H54 (cell line): Measurements from ENCODE around the gene FRS3.

ENCODE experiments used
- DNase-seq: peaks from one replicate; pipeline ENCODE4 v3.0.0; 2011; ENCODE audit warnings: low spot score, mixed read lengths; ENCODE audit not compliant: insufficient read length
- FAIRE-seq: peaks from 3 replicates; lab custom pipeline; 2011; peaks lifted over from hg19 to GRCh38; lab: Jason Lieb, UNC
- POLR2A ChIP-seq: IDR thresholded peaks from 2 replicates; pipeline ENCODE4 v1.6.1; 2011; ENCODE audit warnings: low read depth, mild to moderate bottlenecking, low read length

FRS3 gene

DNA sequence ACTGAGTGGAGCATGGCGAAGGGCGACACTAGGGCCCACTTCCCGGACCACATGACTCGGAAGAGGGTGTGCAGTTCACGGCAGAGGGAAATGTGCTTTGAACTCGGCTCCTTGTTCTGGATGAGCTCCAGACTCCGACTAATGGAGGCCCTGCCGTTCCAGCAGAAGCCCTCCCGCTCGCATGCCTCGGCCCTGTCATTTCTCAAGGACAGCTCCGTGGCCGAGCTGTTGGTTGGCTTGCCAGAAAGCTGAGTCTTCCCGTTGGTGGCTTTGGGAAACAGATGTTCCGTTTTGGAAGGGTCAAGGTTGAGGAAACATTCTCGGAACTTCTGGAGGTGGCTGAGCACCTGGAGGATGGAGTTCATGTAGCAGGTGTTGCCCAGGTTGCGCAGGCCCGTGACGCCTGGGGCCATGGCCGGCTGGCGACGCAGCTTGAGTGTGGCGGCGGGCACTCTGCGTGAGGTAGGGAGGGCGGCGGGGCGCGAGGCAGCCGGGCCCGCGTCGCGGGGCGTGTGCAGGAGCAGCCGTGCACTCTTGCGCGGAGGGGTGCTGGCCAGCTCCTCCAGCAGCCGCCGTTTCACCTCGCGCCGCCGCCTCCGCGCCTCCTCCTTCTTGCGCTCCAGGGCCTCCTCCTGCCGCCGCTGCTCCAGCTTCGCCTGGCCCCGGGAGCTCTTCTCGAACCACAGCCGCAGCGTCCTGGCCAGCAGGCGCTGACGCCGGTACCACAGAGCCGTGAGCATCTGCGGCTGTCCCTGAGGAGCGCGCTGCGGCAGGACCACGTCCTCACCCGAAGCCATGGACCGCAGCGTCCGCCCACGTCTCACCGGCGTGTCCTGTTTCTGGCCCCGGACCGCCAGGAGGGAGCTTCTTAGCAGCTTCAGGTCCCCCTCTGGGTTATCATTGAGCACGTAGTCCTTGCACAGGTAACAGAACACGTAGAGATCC is 26.4 kb upstream of the FRS3 start:
- FAIRE-seq, result no peak
- no peak for TF ChIP-seq POLR2A

DNA sequence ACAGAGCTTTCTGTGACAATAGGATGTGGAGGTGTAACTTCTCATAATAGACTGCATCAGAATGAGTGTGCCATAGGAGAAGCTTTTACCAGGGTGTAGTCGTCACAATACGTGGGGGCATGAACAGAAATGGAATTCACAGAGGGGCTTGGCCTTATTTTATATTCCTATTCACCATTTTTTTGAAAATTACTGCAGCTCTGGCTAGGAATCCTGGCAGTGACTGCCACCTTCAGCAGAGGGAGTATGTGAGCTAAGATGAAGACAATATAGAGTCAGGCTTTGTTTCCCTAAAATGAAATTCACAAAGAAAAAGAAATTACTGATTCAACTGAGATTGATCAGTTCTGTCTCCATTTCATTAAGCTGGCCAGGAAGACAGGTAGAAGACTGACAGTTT is 21.7 kb upstream of the FRS3 start:
- no peak for TF ChIP-seq POLR2A
- DNase-seq (no peak), FAIRE-seq (no peak)

More for the DNA sequence above, 26.4 kb upstream of the FRS3 start:
- DNase-seq, result no peak

DNA sequence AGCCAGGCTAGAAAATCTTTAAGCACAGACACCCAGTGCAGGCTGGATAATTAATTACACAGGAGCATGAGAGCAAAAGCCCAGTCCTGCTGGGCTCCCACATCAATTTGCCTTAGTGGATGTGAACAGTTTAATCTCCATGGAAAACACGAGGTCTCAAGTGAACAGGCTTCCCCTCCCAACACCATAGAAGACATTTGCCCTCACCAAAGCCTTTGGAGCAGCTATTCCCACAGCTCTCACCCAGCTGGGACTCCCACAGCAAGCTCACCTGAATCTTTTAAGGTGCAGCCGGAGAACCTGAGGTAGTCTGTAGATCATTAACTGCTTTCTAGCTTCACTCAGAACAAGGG is 19.8 kb upstream of the FRS3 start:
- no peak for TF ChIP-seq POLR2A
- DNase-seq, result no peak
- FAIRE-seq, result no peak

DNA sequence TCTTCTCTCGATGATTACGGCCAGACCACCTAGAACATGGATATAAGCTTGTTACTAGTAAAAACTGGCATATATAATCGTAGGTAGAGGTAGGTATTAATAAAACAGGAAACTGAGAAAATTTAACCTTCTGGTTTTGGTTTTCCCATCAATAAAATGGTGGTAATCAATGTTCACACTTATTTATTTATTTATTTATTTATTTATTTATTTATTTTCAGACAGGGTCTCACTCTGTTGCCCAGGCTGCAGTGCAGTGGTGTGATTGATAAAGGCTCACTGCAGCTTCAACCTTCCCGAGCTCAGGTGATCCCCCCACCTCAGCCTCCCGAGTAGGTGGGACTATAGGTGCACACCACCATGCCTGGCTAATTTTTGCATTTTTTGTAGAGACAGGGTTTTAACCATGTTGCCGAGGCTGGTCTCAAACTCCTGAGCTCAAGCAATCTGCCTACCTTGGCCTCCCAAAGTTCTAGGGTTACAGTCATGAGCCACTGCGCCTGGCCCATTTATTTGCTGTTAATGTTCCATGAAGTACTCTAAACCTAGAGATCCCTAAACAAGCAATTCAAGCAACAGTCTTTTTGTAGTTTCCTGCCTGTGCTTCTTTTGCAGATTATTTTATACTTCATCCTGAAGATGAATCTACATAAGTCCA is 19.3 kb upstream of the FRS3 start:
- DNase-seq (no peak), FAIRE-seq (no peak)
- TF ChIP-seq POLR2A, result no peak

DNA sequence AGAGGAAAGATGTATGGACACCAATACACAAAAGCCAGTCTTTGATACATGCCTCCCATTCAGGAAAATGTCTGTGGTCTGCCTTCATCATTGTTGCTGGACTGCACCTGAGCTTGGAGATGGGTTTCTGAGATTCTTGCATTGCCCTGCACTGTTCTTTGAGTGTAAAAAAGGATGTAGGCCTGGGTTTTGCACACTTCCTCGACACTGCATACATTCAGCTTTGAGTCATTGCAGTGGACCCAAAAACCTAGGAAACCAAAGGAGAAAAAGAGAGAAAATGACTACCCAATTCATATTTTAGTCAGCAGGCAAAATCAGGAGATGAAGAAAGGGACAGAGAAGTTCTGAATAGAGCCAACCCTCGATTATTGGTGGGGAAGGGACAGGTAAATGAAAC is 16.8 kb upstream of the FRS3 start:
- FAIRE-seq, result no peak
- no peak for DNase-seq
- TF ChIP-seq POLR2A, result no peak

DNA sequence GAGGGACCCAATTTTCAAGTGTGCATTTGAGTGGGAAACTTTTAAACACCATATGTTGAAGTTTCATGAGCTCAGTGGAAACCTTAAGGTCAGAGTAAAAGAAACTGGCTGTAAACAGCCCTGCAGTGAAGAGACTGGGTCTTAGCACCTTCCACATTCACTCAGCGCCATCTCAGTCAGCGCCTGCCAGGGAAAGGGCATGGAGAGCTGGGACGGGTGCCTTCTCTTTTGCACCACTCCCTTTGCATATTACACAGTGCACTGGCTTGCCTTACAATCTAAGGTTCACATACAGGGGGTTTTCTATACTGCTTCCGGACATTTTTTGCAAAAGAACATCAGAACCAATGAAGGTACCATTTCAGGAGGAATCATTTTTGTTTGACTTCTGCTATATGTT is 12.3 kb upstream of the FRS3 start:
- no peak for FAIRE-seq
- TF ChIP-seq POLR2A, result no peak
- no peak for DNase-seq

DNA sequence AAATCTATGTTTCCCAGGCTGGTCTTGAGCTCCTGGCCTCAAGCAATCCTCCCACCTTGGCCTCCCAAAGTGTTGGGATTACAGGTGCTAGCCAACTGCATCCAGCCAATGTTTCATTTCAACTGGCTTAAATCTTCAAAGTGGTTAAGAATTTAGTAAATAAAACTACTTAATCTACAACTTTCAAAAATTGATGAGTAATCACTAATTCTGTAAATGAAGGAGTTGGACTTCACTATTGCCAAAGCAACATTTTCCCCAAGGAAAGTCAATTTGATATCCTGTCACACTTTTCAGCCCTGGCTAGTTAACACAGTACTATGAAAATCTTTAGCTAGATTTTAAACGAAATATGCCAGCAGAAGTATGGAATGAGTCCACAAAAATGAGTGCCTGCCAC is 11.6 kb upstream of the FRS3 start:
- no peak for TF ChIP-seq POLR2A
- DNase-seq, result no peak
- FAIRE-seq, result no peak

DNA sequence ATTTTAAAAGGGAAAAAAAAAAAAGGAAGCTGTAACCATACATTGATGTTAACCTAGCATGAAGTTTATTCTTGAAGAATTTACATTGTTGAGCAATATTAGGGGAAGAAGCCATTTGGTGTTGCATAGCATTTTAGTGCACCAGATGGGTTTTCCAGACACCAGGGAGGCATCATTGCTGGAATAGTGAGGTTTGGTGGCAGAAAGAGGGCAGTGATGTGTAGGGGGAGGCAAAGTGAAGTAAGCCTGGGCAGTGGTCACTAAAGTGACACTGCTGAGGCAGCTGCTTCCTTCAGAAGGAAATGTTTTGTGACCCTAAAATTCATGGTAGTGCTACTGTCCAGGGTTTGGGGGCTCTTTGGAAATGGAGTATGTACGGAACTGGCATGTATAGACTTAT is 10.3 kb upstream of the FRS3 start:
- DNase-seq, result no peak
- TF ChIP-seq POLR2A, result no peak
- no peak for FAIRE-seq

DNA sequence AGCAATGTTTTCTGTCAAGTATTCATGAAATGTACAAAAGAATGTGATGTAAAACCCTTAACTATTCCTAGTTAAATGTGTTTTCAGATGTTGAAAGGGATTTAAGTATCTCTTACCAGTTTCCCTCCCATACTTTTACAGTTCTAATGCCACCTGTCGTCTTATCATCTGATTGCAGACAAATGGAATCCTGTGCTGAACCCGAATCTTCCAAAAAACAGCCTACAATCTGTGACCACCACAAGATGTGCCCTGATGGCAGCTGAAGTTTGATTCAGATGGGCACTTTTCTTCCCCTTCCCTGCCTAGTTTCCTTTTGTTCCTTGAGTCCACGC is 9.7 kb upstream of the FRS3 start:
- no peak for TF ChIP-seq POLR2A
- FAIRE-seq, result no peak
- no peak for DNase-seq

DNA sequence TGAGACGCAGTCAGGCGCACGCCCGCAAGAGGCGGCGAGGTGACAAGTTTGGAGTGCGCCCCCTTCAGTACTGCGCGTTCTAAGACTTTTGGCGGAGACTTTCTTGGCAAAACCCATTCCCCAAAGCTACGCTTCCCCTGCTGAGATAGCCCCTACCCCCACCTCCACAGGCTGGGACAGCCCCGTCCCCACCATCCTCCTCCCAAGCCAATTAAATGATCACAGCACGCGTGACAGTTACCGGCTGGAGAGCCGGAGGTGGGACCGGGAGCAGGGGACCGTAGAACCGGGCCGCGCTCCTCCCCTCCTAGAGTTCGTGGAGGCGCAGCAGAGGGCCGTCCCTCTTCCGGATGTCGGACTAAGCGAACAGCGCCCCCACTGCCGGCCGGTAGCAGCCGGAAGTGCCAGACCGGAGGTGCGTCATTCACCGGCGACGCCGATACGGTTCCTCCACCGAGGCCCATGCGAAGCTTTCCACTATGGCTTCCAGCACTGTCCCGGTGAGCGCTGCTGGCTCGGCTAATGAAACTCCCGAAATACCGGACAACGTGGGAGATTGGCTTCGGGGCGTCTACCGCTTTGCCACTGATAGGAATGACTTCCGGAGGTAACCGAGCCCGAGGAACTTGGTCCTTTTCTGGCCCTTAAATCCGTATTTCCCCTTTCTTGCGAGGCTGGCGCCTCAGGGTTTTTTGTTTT is 7.7 kb upstream of the FRS3 start, which contains the start of gene TOMM6:
TOMM6 (plus strand) TSS at position 476 of the 699 bp plus-strand sequence; CDS start at position 480, 4 bp downstream.
- DNase-seq (peak; percentile 91), FAIRE-seq (peak; percentile 67)
- TF ChIP-seq POLR2A, result peak; percentile 63

DNA sequence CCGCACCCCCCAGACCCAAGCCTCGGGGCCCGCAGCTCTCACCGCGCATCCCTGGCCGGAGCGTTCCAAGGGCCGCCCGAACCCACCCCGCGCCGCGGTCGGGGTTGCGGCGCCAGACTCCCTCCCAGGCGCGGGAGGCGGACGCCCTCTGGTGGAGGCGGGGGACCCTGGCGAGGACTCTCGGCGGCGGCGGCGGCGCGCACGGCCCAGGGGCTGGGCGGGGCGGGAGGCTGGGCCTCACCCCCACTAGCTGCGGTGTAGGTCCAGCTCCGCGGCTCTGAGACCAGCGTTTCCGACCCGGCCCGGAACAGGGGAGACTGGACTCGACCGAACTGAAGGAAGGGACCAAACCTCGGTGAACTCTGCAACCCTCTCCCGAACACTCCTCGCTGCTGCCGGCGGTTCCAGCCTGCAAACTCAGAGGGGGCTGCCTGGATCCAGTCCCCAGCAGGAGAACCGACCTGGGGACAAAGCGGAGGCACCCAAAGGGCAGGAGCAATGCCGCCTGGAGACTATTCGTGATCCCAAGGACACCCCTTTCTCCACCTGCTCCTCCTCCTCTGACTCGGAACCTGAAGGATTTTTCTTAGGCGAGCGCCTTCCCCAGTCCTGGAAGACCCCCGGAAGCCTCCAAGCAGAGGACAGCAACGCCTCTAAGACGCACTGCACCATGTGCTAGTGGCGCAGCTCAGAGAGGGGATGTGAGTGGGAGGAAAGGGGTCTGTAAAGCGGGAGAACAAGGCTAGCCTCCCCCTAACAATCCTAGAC is 6.9 kb upstream of the FRS3 start:
- TF ChIP-seq POLR2A, result peak; percentile 42
- FAIRE-seq (no peak), DNase-seq (peak; percentile 80)

DNA sequence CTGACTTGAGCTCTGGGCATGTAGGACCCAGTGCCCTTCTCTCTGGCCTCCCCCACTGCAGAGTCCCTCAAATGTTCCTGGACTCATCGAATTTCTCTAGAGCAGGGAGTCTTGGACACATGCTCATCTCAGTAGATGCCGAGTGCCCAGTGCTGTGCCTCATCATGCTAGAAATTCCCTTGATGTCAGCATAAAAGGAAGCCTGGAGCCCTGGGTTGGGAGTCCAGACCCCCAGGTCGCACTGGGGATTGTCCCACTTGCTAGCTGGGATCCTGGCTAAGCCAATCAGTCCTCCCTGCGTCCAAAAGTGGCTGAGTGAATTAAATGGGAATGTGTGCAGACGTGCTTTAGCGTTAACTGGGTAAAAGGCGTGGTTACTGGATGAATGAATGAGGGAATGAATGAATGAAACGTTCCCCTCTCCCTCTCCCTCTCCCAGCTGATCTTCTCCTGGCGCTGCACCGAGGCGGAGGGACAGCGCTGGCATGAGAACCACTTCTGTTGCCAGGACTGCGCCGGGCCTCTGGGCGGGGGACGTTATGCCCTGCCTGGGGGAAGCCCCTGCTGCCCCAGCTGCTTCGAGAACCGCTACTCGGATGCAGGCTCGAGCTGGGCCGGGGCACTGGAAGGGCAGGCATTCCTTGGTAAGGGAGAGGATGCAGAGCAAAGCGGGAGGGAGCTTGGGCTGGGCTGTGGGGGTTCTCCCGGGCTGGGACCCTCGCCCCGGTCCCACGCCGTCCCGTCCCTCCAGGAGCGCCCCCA is 6.2 kb upstream of the FRS3 start:
- no peak for DNase-seq
- no peak for FAIRE-seq
- TF ChIP-seq POLR2A, result no peak

DNA sequence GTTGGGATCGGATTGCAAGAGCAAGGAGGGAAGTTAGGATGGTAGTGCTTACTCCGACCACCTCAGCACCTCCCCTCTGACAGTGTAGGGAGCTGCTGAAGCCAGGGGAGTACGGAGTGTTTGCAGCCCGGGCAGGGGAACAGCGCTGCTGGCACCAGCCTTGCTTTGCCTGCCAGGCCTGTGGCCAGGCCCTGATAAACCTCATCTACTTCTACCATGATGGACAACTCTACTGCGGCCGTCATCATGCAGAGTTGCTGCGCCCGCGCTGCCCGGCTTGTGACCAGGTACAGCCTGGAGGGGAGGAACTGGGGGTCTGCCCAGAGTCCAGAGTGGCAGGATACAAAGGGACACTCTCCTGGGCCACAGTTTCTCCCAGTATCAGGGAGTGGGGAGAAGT is 5.6 kb upstream of the FRS3 start:
- TF ChIP-seq POLR2A, result no peak
- DNase-seq, result no peak
- no peak for FAIRE-seq
